ENCODE measurements around the gene HMX1.

Gene HMX1

DNA sequence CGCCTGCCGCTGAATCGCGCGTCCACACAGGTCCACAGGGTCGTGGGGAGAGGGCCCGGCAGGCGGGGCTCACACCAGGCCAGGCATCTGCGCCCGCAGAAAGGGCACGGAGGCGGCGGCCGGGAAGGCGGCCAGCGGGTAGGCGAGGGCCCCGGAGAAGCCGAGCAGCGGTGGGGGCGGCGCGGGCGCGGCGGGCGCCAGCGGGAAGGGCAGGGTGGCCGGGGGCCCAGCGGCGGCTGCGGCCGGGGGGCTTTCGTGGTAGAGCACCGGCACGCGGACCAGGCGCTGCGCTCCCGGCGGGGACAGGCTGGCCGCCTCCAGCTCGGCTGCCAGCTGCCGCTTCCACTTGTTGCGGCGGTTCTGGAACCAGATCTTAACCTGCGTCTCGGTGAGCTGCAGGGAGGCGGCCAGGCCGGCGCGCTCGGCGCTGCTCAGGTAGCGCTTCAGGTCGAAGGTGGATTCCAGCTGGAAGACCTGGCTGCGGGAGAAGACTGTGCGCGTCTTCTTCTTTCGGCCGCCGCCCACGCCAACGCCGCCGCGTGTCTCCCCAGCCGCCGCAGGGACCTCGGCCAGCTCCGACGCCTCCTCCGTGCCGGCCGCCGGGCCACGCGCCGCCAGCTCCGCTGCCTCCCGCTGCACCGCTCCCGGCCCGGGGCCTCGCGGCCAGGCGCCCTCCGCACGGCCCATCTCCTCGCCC lies 3.9 kb downstream of the HMX1 start:
- DNase-seq: no peak

- no peak for DNase-seq
Observed at GRCh38 chr4:8866828-8867623, 4.6 kb downstream of the HMX1 start.

DNA sequence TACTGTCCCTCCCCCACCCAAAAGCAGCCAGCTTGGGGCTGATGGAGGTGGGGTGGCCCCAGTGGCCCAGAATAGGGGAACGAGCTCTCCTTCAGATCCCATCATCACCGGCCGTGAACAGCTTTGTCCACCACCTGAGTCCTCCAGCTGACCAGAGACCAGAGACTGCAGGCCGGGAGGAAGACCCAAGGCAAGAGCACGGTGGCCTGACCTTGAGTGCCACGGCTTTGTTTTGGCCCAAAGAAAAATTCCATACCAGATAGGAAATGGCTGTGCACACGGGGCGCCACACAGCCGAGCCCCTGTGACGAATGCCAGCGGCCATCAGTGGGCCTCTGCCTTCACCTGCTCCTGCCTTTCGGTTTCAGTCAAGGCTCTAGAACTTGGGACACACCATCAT lies 5.2 kb downstream of the HMX1 start:
- no peak for DNase-seq

DNA sequence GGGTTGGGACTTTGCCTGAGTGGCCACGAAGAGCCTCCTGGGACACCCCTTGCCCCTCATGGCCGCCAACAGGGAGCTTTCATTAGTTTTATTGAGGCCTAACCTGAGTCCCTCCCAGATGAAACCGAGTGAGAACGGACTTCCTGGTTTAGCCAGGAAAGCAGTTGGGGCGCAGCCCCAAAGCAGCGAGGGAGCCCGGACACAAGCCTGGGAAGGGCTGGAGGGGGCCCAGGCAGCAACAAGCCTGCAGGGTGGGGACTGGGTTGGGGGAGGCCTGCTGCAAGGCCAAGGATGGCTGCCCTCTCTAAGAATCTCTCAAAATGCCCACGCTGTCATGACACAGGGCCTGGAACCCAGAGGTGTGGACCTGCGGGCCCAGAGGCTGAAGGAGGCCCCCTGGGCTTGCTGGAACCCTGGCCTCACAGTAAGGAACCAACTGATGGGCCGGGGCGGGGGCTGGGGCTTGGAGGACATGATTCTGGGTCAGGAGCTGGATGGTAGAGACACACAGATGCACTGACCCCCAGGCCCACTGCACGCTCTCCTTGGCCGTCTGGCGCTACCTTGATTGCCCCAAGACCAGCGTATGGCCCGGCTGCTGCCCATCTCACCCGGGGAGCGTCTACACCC lies 5.8 kb downstream of the HMX1 start:
- no peak for DNase-seq

DNA sequence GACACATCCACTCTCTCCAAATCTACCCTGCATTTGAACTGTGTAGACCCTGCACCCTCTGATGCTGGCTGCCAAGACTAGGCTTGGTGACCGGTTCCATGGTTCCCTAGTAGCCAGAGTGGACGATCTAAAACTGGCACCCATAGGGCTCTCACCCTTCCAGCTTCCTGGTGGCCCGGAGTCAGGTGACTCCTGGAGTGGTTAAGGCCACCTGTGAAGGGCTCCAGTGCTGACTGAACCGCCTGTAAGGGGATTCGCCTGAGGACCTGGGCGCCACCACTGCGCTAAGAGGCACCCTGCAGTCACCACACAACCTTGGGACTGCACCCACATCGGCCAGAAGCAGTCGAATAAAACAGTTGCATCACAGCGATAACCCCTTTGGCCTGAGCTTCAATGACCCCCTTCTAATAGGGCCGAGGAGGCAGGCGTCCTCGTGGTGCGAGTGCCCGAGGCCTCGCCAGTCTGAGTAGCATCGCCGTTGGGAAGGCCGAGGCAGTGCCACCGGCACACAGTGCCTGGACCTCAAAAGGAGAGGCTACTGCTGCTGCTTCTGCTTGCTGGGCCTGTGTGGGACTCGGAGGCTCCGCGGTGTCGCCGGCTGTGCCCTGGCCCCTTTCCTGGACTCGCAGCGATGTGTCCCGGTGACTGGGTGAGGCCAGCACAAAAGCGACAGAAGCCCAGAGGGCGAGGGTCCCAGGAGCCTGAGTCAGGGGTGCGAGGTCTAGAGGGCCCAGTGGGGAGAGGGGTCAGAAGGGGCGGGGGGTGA lies 6.5 kb downstream of the HMX1 start:
- no peak for DNase-seq

DNA sequence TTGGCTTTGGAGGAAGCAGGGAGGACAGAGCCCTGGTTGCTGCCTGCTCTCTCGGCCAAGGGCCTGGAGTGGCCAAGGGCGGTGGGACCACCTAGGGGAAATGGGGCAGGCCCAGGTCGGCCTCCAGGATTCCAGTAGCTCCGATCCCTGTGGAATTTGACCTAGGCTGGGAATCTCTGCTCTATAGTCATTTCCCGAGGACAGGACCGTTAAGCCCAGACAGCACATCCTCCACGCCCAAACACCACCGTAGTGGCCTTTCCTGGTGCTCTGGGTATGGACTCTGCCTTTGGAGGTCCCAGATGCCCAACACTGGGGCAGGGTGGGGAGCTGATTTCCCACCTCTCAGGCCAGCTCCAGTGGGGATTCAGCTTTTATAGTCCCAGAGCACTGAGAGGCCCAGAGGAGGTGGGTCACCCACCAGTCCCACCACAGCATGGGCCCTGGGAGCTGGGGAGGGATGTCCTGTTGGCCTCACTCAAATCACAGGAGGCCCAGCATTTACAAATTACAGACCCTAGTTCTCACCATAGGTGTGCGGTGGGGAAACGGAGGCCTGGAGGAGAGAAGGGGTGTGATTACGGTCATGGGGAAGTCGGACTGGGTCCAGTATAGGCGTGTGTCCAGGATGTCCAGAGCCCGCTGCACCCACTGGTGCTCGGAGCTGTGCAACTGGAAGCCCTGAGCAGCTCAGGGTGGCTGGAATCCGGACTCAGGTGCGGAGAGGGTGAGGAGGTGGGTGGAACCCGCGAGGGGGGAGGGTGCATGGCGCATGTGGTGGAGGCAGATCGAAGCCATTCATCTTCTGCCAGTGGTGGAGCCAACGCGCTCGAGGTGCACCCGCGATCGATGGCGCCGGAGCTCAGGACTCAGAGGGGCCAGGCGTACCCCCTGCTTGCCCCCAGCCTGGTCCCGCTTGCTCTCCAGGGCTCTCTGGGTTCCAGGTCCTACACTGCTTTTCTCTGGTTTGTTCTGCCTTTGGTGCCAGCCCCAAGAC lies 7.7 kb downstream of the HMX1 start:
- no peak for DNase-seq

DNA sequence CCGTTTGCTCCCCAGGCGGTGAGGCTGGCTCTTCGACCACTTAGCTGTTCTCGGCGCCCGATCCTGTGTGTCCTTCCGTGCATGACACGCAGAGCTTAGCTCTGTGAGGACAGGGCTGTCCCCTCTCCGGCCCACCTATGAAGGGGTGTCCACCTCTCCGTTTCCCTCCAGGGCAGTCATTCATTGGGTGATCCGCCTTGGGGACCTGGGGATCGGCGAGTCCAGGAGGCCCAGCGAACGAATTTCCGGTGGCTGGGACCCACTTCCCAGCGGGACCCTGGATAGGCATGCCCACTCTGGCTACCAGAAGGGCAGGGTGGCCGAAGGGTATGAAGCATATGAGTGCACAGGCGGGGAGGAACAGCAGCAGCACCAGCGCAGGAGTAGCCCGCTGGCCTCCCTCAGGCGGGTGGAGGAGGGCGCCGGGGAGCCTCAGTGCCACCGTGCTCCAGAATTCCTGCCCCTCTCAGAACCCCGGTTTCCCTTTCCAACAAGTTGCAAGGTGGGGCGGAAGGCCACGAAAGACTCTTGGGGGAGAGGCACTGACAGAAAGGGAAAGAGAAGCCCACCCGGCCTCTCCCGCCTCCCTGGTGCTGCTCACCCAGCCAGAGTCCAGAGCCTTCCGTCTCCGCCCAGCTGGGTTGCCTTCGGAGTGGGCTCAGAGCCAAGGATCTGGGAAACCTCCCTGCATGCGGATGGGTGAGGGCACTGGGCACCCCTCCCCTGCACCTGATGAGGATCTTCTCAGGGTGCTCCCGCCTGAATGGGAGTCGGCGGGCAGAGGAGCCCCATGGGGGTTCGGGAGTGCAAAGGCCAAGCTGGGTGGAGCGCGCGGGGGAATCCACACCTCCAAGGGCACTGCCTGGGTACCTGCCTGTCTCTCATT lies 8.6 kb downstream of the HMX1 start:
- DNase-seq: no peak

- DNase-seq: no peak
Observed at GRCh38 chr4:8862334-8862733, 9.3 kb downstream of the HMX1 start.

GRCh38 chr4:8861576-8862295 lies 9.9 kb downstream of the HMX1 start:
- peak; percentile 42 for DNase-seq

GRCh38 chr4:8860892-8861575 lies 10.6 kb downstream of the HMX1 start:
- peak; percentile 42 for DNase-seq

GRCh38 chr4:8860096-8860891 lies 11.3 kb downstream of the HMX1 start:
- no peak for DNase-seq

- DNase-seq: no peak
Observed at GRCh38 chr4:8859550-8860095, 12.0 kb downstream of the HMX1 start.

- DNase-seq: no peak
Observed at GRCh38 chr4:8858701-8859210, 12.9 kb downstream of the HMX1 start.

- DNase-seq: no peak
Observed at GRCh38 chr4:8857766-8858700, 13.6 kb downstream of the HMX1 start.

DNA sequence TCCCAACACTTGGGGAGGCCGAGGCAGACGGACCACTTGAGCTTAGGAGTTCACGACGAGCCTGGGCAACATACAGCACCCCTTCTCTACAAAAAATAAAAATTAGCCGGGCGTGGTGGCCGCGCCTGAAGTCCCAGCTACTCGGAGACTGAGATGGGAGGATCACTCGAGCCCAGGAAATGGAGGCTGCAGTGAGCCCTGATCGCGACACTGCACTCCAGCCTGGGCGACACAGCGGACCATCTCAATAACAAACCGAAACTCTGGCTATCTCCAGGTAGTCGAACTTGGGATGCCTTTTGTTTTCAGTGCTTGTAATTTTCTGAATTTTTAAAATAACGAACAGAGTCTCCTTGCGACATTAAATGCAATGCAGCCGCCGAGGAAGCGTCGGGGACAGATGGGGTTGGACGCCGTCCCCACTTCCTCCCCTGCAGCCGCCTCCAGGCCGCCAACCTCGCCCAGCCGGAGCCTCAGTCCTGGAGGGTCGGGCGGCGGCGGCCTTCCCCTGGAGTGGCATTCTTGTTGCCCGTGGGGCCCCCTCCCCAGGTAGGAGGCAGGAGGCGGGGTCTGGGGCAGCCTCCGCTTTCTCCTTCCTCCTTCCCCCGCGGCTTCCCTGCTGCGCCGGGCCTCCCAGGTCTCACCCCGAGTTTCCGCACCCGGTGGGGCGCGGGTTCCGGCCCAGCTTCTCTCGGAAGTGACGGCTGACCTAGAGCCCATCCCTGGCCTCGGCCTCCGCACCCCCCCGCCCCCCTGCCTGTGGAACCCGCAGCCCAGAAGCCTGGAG lies 14.6 kb downstream of the HMX1 start:
- DNase-seq: no peak

- DNase-seq: peak; percentile 3
Observed at GRCh38 chr4:8855818-8856245, 15.8 kb downstream of the HMX1 start.
